Stimulated activated effector memory CD8-positive, alpha-beta T cell treated with anti-CD3 and anti-CD28 coated beads, Interleukin-12 subunit alpha, Interleukin-12 subunit beta, amount 100 ng/mL, for 72 hours (primary cell): ENCODE results near the gene KCNH1.

Experiments
- ATAC-seq: fragments of 150-1000 bp; cut with Tn5 transposase; 2 replicates; pipeline ENCODE4 v1.10.0; 2021
- DNase-seq, 2 donors: peaks; one replicate each; pipeline ENCODE4 v3.0.0; 2021 to 2022; ENCODE audit warnings: low spot score in 2 of 2
- H3K27ac Mint-ChIP-seq: one replicate; pipeline ENCODE4 v1.8.0; 2022; ENCODE audit warnings: mild to moderate bottlenecking, mixed read lengths
- H3K36me3 Mint-ChIP-seq: one replicate; pipeline ENCODE4 v1.8.0; 2022; ENCODE audit warnings: mild to moderate bottlenecking, mixed read lengths
- H3K4me1 Mint-ChIP-seq: one replicate; pipeline ENCODE4 v1.8.0; 2022; ENCODE audit warnings: mixed read lengths
- H3K4me3 Mint-ChIP-seq: one replicate; pipeline ENCODE4 v1.8.0; 2022; ENCODE audit warnings: mild to moderate bottlenecking, mixed read lengths
- H3K9me3 Mint-ChIP-seq: one replicate; pipeline ENCODE4 v1.8.0; 2022; ENCODE audit warnings: mixed read lengths

KCNH1 gene

GRCh38 chr1:210850556-210850955 lies 283.4 kb downstream of the KCNH1 start:
- no peak overlapping the region for H3K4me3 Mint-ChIP-seq
- ATAC-seq (no peak), DNase-seq (no peak)
- no peaks in the 10 kb centered on the region for H3K36me3 Mint-ChIP-seq
- no peaks in the 10 kb centered on the region for H3K9me3 Mint-ChIP-seq
- no peak overlapping the region for H3K27ac Mint-ChIP-seq
- H3K4me1 Mint-ChIP-seq = no peaks in the 10 kb centered on the region

GRCh38 chr1:210848474-210848873 lies 285.5 kb downstream of the KCNH1 start:
- Mint-ChIP-seq H3K4me3 (no peak overlapping the region), H3K4me1 (no peaks in the 10 kb centered on the region), H3K36me3 (no peaks in the 10 kb centered on the region), H3K9me3 (peaks cover 3% of the 10 kb centered on the region), H3K27ac (no peak overlapping the region)
- no peak for ATAC-seq
- DNase-seq = no peak

GRCh38 chr1:210841926-210842625 lies 291.9 kb downstream of the KCNH1 start:
- DNase-seq = no peak
- H3K9me3 Mint-ChIP-seq = peaks cover 3% of the 10 kb centered on the region
- H3K36me3 Mint-ChIP-seq = no peaks in the 10 kb centered on the region
- no peak overlapping the region for H3K27ac Mint-ChIP-seq
- no peaks in the 10 kb centered on the region for H3K4me1 Mint-ChIP-seq
- no peak overlapping the region for H3K4me3 Mint-ChIP-seq
- no peak for ATAC-seq

- no peak overlapping the region for H3K4me3 Mint-ChIP-seq
- H3K4me1 Mint-ChIP-seq = no peaks in the 10 kb centered on the region
- DNase-seq = no peak
- no peaks in the 10 kb centered on the region for H3K9me3 Mint-ChIP-seq
- H3K27ac Mint-ChIP-seq = no peak overlapping the region
- no peaks in the 10 kb centered on the region for H3K36me3 Mint-ChIP-seq
- no peak for ATAC-seq
These were observed 303.6 kb downstream of the KCNH1 start for GRCh38 chr1:210830034-210831028.

GRCh38 chr1:210828996-210829596 lies 304.9 kb downstream of the KCNH1 start:
- Mint-ChIP-seq H3K4me3 (no peak overlapping the region), H3K4me1 (no peaks in the 10 kb centered on the region), H3K9me3 (no peaks in the 10 kb centered on the region), H3K27ac (no peak overlapping the region), H3K36me3 (no peaks in the 10 kb centered on the region)
- no peak for ATAC-seq
- no peak for DNase-seq

GRCh38 chr1:210827481-210827880 lies 306.5 kb downstream of the KCNH1 start:
- ATAC-seq = no peak
- Mint-ChIP-seq H3K4me1 (no peaks in the 10 kb centered on the region), H3K36me3 (no peaks in the 10 kb centered on the region), H3K4me3 (no peak overlapping the region), H3K27ac (no peak overlapping the region), H3K9me3 (no peaks in the 10 kb centered on the region)
- DNase-seq = no peak

GRCh38 chr1:210826686-210827085 lies 307.3 kb downstream of the KCNH1 start:
- H3K4me1 Mint-ChIP-seq = no peaks in the 10 kb centered on the region
- H3K4me3 Mint-ChIP-seq = no peak overlapping the region
- H3K27ac Mint-ChIP-seq = no peak overlapping the region
- DNase-seq (no peak), ATAC-seq (no peak)
- H3K36me3 Mint-ChIP-seq = no peaks in the 10 kb centered on the region
- H3K9me3 Mint-ChIP-seq = no peaks in the 10 kb centered on the region

GRCh38 chr1:210822932-210823331 lies 311.0 kb downstream of the KCNH1 start:
- no peak overlapping the region for H3K27ac Mint-ChIP-seq
- H3K9me3 Mint-ChIP-seq = no peaks in the 10 kb centered on the region
- H3K4me3 Mint-ChIP-seq = no peak overlapping the region
- no peaks in the 10 kb centered on the region for H3K36me3 Mint-ChIP-seq
- ATAC-seq (no peak), DNase-seq (no peak)
- H3K4me1 Mint-ChIP-seq = no peaks in the 10 kb centered on the region

- Mint-ChIP-seq H3K36me3 (no peaks in the 10 kb centered on the region), H3K27ac (no peak overlapping the region), H3K4me3 (no peak overlapping the region), H3K9me3 (no peaks in the 10 kb centered on the region), H3K4me1 (no peaks in the 10 kb centered on the region)
- DNase-seq (no peak), ATAC-seq (no peak)
These were observed 311.7 kb downstream of the KCNH1 start for GRCh38 chr1:210822241-210822640.

- Mint-ChIP-seq H3K4me1 (no peaks in the 10 kb centered on the region), H3K4me3 (no peak overlapping the region), H3K36me3 (no peaks in the 10 kb centered on the region), H3K27ac (no peak overlapping the region), H3K9me3 (no peaks in the 10 kb centered on the region)
- DNase-seq (no peak), ATAC-seq (no peak)
These were observed 312.3 kb downstream of the KCNH1 start for GRCh38 chr1:210821615-210822014.

GRCh38 chr1:210819266-210819665 lies 314.7 kb downstream of the KCNH1 start:
- H3K4me3 Mint-ChIP-seq = no peak overlapping the region
- H3K36me3 Mint-ChIP-seq = no peaks in the 10 kb centered on the region
- no peak overlapping the region for H3K27ac Mint-ChIP-seq
- DNase-seq (no peak), ATAC-seq (no peak)
- H3K4me1 Mint-ChIP-seq = no peaks in the 10 kb centered on the region
- H3K9me3 Mint-ChIP-seq = no peaks in the 10 kb centered on the region

- Mint-ChIP-seq H3K9me3 (no peaks in the 10 kb centered on the region), H3K4me1 (no peaks in the 10 kb centered on the region), H3K27ac (no peak overlapping the region), H3K36me3 (no peaks in the 10 kb centered on the region), H3K4me3 (no peak overlapping the region)
- DNase-seq = no peak
- ATAC-seq = no peak
These were observed 316.3 kb downstream of the KCNH1 start for GRCh38 chr1:210817385-210818275.

- no peak overlapping the region for H3K4me3 Mint-ChIP-seq
- no peaks in the 10 kb centered on the region for H3K9me3 Mint-ChIP-seq
- H3K4me1 Mint-ChIP-seq = no peaks in the 10 kb centered on the region
- no peaks in the 10 kb centered on the region for H3K36me3 Mint-ChIP-seq
- H3K27ac Mint-ChIP-seq = no peak overlapping the region
- DNase-seq = no peak
- ATAC-seq = no peak
These were observed 318.1 kb downstream of the KCNH1 start for GRCh38 chr1:210815641-210816550.
